Body of pancreas (tissue), 4 donors: ENCODE results near the gene DAPK1.

Experiments
- CTCF ChIP-seq, 7 experiments: fragments of 450-650 bp in 4 of 7; fragments of 200-600 bp in 3 of 7; sonication (generic) in 3 of 7; IDR thresholded peaks; one replicate each; pipeline ENCODE4 v1.5.1; 2016 to 2019; ENCODE audit warnings: antibody characterized with exemption in 7 of 7
- POLR2A ChIP-seq, 3 donors: fragments of 450-650 bp; IDR thresholded peaks; one replicate each; pipeline ENCODE4 v1.6.1; 2016; ENCODE audit warnings: antibody characterized with exemption in 3 of 3, mild to moderate bottlenecking in 2 of 3

GRCh38 chr9:87498811-87499360 is 1.2 kb downstream of the DAPK1 start:
- TF ChIP-seq POLR2A (IDR thresholded peaks at IDR 0.05) (no peak), CTCF (IDR thresholded peaks at IDR 0.05) (no peak)
